Activated naive CD4-positive, alpha-beta T cell treated with anti-CD3 and anti-CD28 coated beads, Interleukin-2, amount 50 U/mL, for 24 hours (primary cell): Measurements from ENCODE around the gene TNFAIP3.
"Not testable (repeated sequence)": the region's sequence is repeated elsewhere in the genome, so short reads cannot be mapped to it uniquely, and the experiment has no call there.

Experiments used
- H3K27ac Mint-ChIP-seq: one replicate; pipeline ENCODE4 v1.8.0; 2021; ENCODE audit warnings: mild to moderate bottlenecking, mixed read lengths
- H3K27me3 Mint-ChIP-seq: one replicate; pipeline ENCODE4 v1.8.0; 2021; ENCODE audit warnings: mixed read lengths
- H3K36me3 Mint-ChIP-seq: one replicate; pipeline ENCODE4 v1.8.0; 2021; ENCODE audit warnings: mixed read lengths
- H3K4me1 Mint-ChIP-seq: one replicate; pipeline ENCODE4 v1.8.0; 2021; ENCODE audit warnings: mixed read lengths
- H3K4me3 Mint-ChIP-seq: one replicate; pipeline ENCODE4 v1.8.0; 2021; ENCODE audit warnings: mild to moderate bottlenecking, mixed read lengths
- H3K9me3 Mint-ChIP-seq: one replicate; pipeline ENCODE4 v1.8.0; 2021; ENCODE audit warnings: mixed read lengths

TNFAIP3 gene

GRCh38 chr6:137892271-137892708, 25.2 kb downstream of the TNFAIP3 start:
- H3K36me3 Mint-ChIP-seq = peaks cover 7% of the 10 kb centered on the region
- H3K4me1 Mint-ChIP-seq = peaks cover 14% of the 10 kb centered on the region
- H3K9me3 Mint-ChIP-seq = peaks cover 6% of the 10 kb centered on the region
- H3K4me3 Mint-ChIP-seq = no peak overlapping the region
- peak overlapping the region; percentile 59 for H3K27ac Mint-ChIP-seq
- H3K27me3 Mint-ChIP-seq = no peaks in the 10 kb centered on the region

GRCh38 chr6:137893181-137893580, 26.1 kb downstream of the TNFAIP3 start:
- Mint-ChIP-seq H3K9me3 (peaks cover 6% of the 10 kb centered on the region), H3K4me1 (peaks cover 12% of the 10 kb centered on the region), H3K36me3 (peaks cover 7% of the 10 kb centered on the region), H3K27me3 (no peaks in the 10 kb centered on the region), H3K27ac (no peak overlapping the region), H3K4me3 (no peak overlapping the region)

GRCh38 chr6:137893726-137894125, 26.7 kb downstream of the TNFAIP3 start:
- peaks cover under 1% of the 10 kb centered on the region for H3K9me3 Mint-ChIP-seq
- H3K4me3 Mint-ChIP-seq = no peak overlapping the region
- H3K36me3 Mint-ChIP-seq = peaks cover 4% of the 10 kb centered on the region
- peak overlapping the region; percentile 30 for H3K27ac Mint-ChIP-seq
- peaks cover 8% of the 10 kb centered on the region for H3K4me1 Mint-ChIP-seq
- no peaks in the 10 kb centered on the region for H3K27me3 Mint-ChIP-seq

GRCh38 chr6:137894378-137894777, 27.3 kb downstream of the TNFAIP3 start:
- H3K9me3 Mint-ChIP-seq, H3K36me3 Mint-ChIP-seq, H3K4me3 Mint-ChIP-seq, H3K27me3 Mint-ChIP-seq, H3K27ac Mint-ChIP-seq, H3K4me1 Mint-ChIP-seq: not testable (repeated sequence)

GRCh38 chr6:137894779-137895385, 27.8 kb downstream of the TNFAIP3 start:
- Mint-ChIP-seq H3K27ac (no peak overlapping the region), H3K27me3 (no peaks in the 10 kb centered on the region), H3K4me3 (no peak overlapping the region), H3K9me3 (no peaks in the 10 kb centered on the region), H3K4me1 (peaks cover 8% of the 10 kb centered on the region), H3K36me3 (peaks cover 4% of the 10 kb centered on the region)

- no peak overlapping the region for H3K27ac Mint-ChIP-seq
- no peaks in the 10 kb centered on the region for H3K36me3 Mint-ChIP-seq
These were observed 29.6 kb downstream of the TNFAIP3 start for GRCh38 chr6:137896647-137897046.

GRCh38 chr6:137900815-137901214, 33.8 kb downstream of the TNFAIP3 start:
- Mint-ChIP-seq H3K27me3 (no peaks in the 10 kb centered on the region), H3K27ac (no peak overlapping the region), H3K36me3 (no peaks in the 10 kb centered on the region), H3K4me1 (peaks cover 31% of the 10 kb centered on the region), H3K4me3 (no peak overlapping the region), H3K9me3 (no peaks in the 10 kb centered on the region)

More at GRCh38 chr6:137896647-137897046, 29.6 kb downstream of the TNFAIP3 start:
- H3K27me3 Mint-ChIP-seq = no peaks in the 10 kb centered on the region
- no peak overlapping the region for H3K4me3 Mint-ChIP-seq
- peaks cover 8% of the 10 kb centered on the region for H3K4me1 Mint-ChIP-seq
- H3K9me3 Mint-ChIP-seq = no peaks in the 10 kb centered on the region

- no peaks in the 10 kb centered on the region for H3K9me3 Mint-ChIP-seq
- H3K27me3 Mint-ChIP-seq = no peaks in the 10 kb centered on the region
- peak overlapping the region; percentile 83 for H3K27ac Mint-ChIP-seq
- H3K36me3 Mint-ChIP-seq = no peaks in the 10 kb centered on the region
- H3K4me1 Mint-ChIP-seq = peaks cover 37% of the 10 kb centered on the region
- no peak overlapping the region for H3K4me3 Mint-ChIP-seq
These were observed 34.4 kb downstream of the TNFAIP3 start for GRCh38 chr6:137901454-137901853.

GRCh38 chr6:137902699-137903098, 35.6 kb downstream of the TNFAIP3 start:
- Mint-ChIP-seq H3K4me1 (peaks cover 47% of the 10 kb centered on the region), H3K9me3 (no peaks in the 10 kb centered on the region), H3K4me3 (no peak overlapping the region), H3K27me3 (no peaks in the 10 kb centered on the region), H3K36me3 (no peaks in the 10 kb centered on the region), H3K27ac (peak overlapping the region; percentile 68)

- H3K36me3 Mint-ChIP-seq = no peaks in the 10 kb centered on the region
- peaks cover 50% of the 10 kb centered on the region for H3K4me1 Mint-ChIP-seq
- no peaks in the 10 kb centered on the region for H3K27me3 Mint-ChIP-seq
- no peaks in the 10 kb centered on the region for H3K9me3 Mint-ChIP-seq
- H3K4me3 Mint-ChIP-seq = peak overlapping the region; percentile 53
- H3K27ac Mint-ChIP-seq = peak overlapping the region; percentile 98
These were observed 36.3 kb downstream of the TNFAIP3 start for GRCh38 chr6:137903274-137903932.

- Mint-ChIP-seq H3K27me3 (no peaks in the 10 kb centered on the region), H3K4me3 (peak overlapping the region; percentile 53), H3K9me3 (no peaks in the 10 kb centered on the region), H3K36me3 (no peaks in the 10 kb centered on the region), H3K27ac (peak overlapping the region; percentile 98), H3K4me1 (peaks cover 58% of the 10 kb centered on the region)
These were observed 37.1 kb downstream of the TNFAIP3 start for GRCh38 chr6:137903933-137904821.

GRCh38 chr6:137904822-137905617, 38.0 kb downstream of the TNFAIP3 start:
- Mint-ChIP-seq H3K27me3 (no peaks in the 10 kb centered on the region), H3K36me3 (no peaks in the 10 kb centered on the region), H3K4me3 (peak overlapping the region; percentile 61), H3K9me3 (no peaks in the 10 kb centered on the region), H3K27ac (peak overlapping the region; percentile 98), H3K4me1 (peaks cover 66% of the 10 kb centered on the region)

GRCh38 chr6:137906020-137906472, 39.0 kb downstream of the TNFAIP3 start:
- peak overlapping the region; percentile 39 for H3K4me3 Mint-ChIP-seq

GRCh38 chr6:137907170-137907569, 40.1 kb downstream of the TNFAIP3 start:
- Mint-ChIP-seq H3K9me3 (no peaks in the 10 kb centered on the region), H3K4me1 (peaks cover 74% of the 10 kb centered on the region), H3K27me3 (no peaks in the 10 kb centered on the region), H3K27ac (no peak overlapping the region), H3K4me3 (no peak overlapping the region), H3K36me3 (no peaks in the 10 kb centered on the region)

More at GRCh38 chr6:137906020-137906472, 39.0 kb downstream of the TNFAIP3 start:
- Mint-ChIP-seq H3K36me3 (no peaks in the 10 kb centered on the region), H3K27me3 (no peaks in the 10 kb centered on the region), H3K9me3 (no peaks in the 10 kb centered on the region), H3K4me1 (peaks cover 67% of the 10 kb centered on the region), H3K27ac (peak overlapping the region; percentile 59)

GRCh38 chr6:137909533-137909932, 42.5 kb downstream of the TNFAIP3 start:
- H3K27ac Mint-ChIP-seq = peak overlapping the region; percentile 64
- no peaks in the 10 kb centered on the region for H3K27me3 Mint-ChIP-seq
- peaks cover 5% of the 10 kb centered on the region for H3K9me3 Mint-ChIP-seq
- H3K4me3 Mint-ChIP-seq = no peak overlapping the region
- H3K4me1 Mint-ChIP-seq = peaks cover 56% of the 10 kb centered on the region
- H3K36me3 Mint-ChIP-seq = peaks cover 4% of the 10 kb centered on the region
